ENCODE data around the gene TNIP1. TPM values are rescaled to one million over a fixed set of nuclear protein-coding genes. Genes with fewer than 3 reads are reported as not detected.

Gene TNIP1
- total RNA-seq, 1 donor from 2014 or later, result 120 TPM

GRCh38 chr5:151118913-151119575 lies 38.2 kb upstream of the TNIP1 start:
- no peak for TF ChIP-seq CTCF (IDR thresholded peaks at IDR 0.05)
- ATAC-seq (no peak), DNase-seq (no peak)
- Histone ChIP-seq H3K27me3 (no peaks in the 10 kb centered on the region), H3K36me3 (peaks cover 77% of the 10 kb centered on the region), H3K4me3 (no peak overlapping the region), H3K27ac (peak overlapping the region; percentile 47), H3K9me3 (no peaks in the 10 kb centered on the region), H3K4me1 (no peaks in the 10 kb centered on the region)
- intact Hi-C loops (cut with DNase I), result loop anchor here (5.0 kb wide), 2 partner anchors 67 to 117 kb away; no protein-coding TSS in a partner anchor

GRCh38 chr5:151115272-151115905 lies 34.6 kb upstream of the TNIP1 start:
- Histone ChIP-seq H3K27me3 (no peaks in the 10 kb centered on the region), H3K27ac (no peak overlapping the region), H3K36me3 (peaks cover 72% of the 10 kb centered on the region), H3K4me3 (no peak overlapping the region), H3K9me3 (no peaks in the 10 kb centered on the region), H3K4me1 (no peaks in the 10 kb centered on the region)
- peak; percentile 93 for TF ChIP-seq CTCF (IDR thresholded peaks at IDR 0.05)
- intact Hi-C loops (cut with DNase I), result loop anchor here (5.0 kb wide), 2 partner anchors 63 to 113 kb away; no protein-coding TSS in a partner anchor
- DNase-seq (peak; percentile 87), ATAC-seq (peak; percentile 93)

GRCh38 chr5:151113651-151114050 lies 32.8 kb upstream of the TNIP1 start:
- no peak for ATAC-seq
- H3K4me1 ChIP-seq, result peaks cover 1% of the 10 kb centered on the region
- intact Hi-C loops (cut with DNase I), result no loop called here
- no peak overlapping the region for H3K4me3 ChIP-seq
- H3K27me3 ChIP-seq, result no peaks in the 10 kb centered on the region
- TF ChIP-seq CTCF (IDR thresholded peaks at IDR 0.05), result no peak
- H3K36me3 ChIP-seq, result peaks cover 70% of the 10 kb centered on the region
- no peaks in the 10 kb centered on the region for H3K9me3 ChIP-seq
- no peak overlapping the region for H3K27ac ChIP-seq
- no peak for DNase-seq

- ATAC-seq, result no peak
- peaks cover 69% of the 10 kb centered on the region for H3K36me3 ChIP-seq
- no peak for DNase-seq
- H3K27me3 ChIP-seq, result no peaks in the 10 kb centered on the region
- intact Hi-C loops (cut with DNase I), result no loop called here
- no peak overlapping the region for H3K4me3 ChIP-seq
- H3K27ac ChIP-seq, result no peak overlapping the region
- H3K9me3 ChIP-seq, result no peaks in the 10 kb centered on the region
- H3K4me1 ChIP-seq, result peaks cover 9% of the 10 kb centered on the region
- no peak for TF ChIP-seq CTCF (IDR thresholded peaks at IDR 0.05)
Measured at GRCh38 chr5:151110992-151111391, 30.2 kb upstream of the TNIP1 start.

- Histone ChIP-seq H3K9me3 (no peaks in the 10 kb centered on the region), H3K27ac (no peak overlapping the region), H3K27me3 (no peaks in the 10 kb centered on the region), H3K36me3 (peaks cover 66% of the 10 kb centered on the region), H3K4me1 (peaks cover 9% of the 10 kb centered on the region), H3K4me3 (no peak overlapping the region)
- intact Hi-C loops (cut with DNase I), result no loop called here
- ATAC-seq, result no peak
- no peak for DNase-seq
- no peak for TF ChIP-seq CTCF (IDR thresholded peaks at IDR 0.05)
Measured at GRCh38 chr5:151110122-151110681, 29.4 kb upstream of the TNIP1 start.

All from upper lobe of right lung (tissue), 1 donor.